Measurements from ENCODE around the gene RHBDL3. TPM values are rescaled to one million over a fixed set of nuclear protein-coding genes. Genes with fewer than 3 reads are reported as not detected.
"Not testable (repeated sequence)": the region's sequence is repeated elsewhere in the genome, so short reads cannot be mapped to it uniquely, and the experiment has no call there.

The RHBDL3 gene
- total RNA-seq, 2 experiments from 2014 or later, result 0.15 TPM; not detected in 1

DNA sequence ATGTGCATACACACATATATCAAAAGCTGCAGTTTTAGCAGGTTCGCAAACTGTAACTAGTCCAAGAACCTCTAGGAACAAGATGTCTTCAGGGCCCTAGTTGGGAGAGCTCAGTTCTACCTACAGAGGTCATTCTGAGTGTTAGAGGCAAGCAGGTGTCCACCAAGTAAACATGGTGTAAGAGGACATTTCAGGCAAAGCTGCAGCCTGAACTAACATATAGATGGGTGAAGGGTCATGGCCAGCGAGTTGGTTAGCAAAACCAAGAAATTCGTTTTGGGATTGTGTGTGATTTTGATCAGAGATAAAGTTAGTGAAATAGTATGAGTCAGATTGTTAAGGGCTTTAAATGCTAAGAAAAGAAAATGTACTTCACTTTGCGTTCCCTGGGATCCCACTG is 51.7 kb downstream of the RHBDL3 start:
- intact Hi-C loops (cut with micrococcal nuclease; ENCODE audit: unreplicated experiment), result no loop called here

DNA sequence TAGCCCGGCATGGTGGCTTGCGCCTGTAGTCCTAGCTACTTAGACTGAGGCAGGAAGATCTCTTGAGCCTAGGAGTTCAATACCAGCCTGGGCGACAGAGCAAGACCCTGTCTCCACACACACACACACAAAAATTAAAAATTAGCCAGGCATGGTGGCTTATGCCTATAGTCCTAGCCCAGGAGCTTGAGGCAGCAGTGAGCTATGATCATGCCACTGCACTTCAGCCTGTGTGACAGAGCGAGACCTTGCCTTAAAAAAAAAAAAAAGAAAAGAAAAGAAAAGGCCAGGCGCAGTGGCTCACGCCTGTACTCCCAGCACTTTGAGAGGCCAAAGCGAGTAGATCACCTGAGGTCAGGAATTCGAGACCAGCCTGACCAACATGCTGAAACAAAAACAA is 52.4 kb downstream of the RHBDL3 start:
- Histone ChIP-seq H3K27ac (ENCODE audit: low read depth, low read length, poor library complexity, severe bottlenecking) (no peak overlapping the region), H2AFZ (ENCODE audit: low read length) (no peak overlapping the region), H3K9me3 (ENCODE audit: low read length) (no peaks in the 10 kb centered on the region), H3K4me2 (ENCODE audit: low read length) (no peak overlapping the region), H3K9me2 (ENCODE audit: insufficient read depth, low read length) (no peaks in the 10 kb centered on the region), H3K79me2 (ENCODE audit: insufficient read depth, low read depth, low read length) (no peaks in the 10 kb centered on the region), H3K4me3 (ENCODE audit: low read depth, low read length, poor library complexity, severe bottlenecking) (no peak overlapping the region), H4K20me1 (ENCODE audit: insufficient read depth, low read length) (no peaks in the 10 kb centered on the region), H3K4me1 (ENCODE audit: insufficient read depth, low read length, poor library complexity, severe bottlenecking) (peaks cover 11% of the 10 kb centered on the region), H3K36me3 (ENCODE audit: insufficient read depth, low read length) (no peaks in the 10 kb centered on the region)
- POLR2A ChIA-PET, result no interaction called here
- DNase-seq (ENCODE audit: low spot score), result no peak
- CTCF ChIA-PET (ENCODE audit: unreplicated experiment), result interaction anchor here (1.0 kb wide), 1 partner anchor 46 kb away, joined by 3 read pairs; no protein-coding TSS in a partner anchor
- intact Hi-C loops (cut with micrococcal nuclease; ENCODE audit: unreplicated experiment), result no loop called here
- BruUV-seq (replicated peaks), result no TSS peak
- TF ChIP-seq, protein P1, sequence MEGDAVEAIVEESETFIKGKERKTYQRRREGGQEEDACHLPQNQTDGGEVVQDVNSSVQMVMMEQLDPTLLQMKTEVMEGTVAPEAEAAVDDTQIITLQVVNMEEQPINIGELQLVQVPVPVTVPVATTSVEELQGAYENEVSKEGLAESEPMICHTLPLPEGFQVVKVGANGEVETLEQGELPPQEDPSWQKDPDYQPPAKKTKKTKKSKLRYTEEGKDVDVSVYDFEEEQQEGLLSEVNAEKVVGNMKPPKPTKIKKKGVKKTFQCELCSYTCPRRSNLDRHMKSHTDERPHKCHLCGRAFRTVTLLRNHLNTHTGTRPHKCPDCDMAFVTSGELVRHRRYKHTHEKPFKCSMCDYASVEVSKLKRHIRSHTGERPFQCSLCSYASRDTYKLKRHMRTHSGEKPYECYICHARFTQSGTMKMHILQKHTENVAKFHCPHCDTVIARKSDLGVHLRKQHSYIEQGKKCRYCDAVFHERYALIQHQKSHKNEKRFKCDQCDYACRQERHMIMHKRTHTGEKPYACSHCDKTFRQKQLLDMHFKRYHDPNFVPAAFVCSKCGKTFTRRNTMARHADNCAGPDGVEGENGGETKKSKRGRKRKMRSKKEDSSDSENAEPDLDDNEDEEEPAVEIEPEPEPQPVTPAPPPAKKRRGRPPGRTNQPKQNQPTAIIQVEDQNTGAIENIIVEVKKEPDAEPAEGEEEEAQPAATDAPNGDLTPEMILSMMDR (conservative IDR thresholded peaks at IDR 0.05; ENCODE audit: low read length), result no peak
- TF ChIP-seq EZH2phosphoT487 (IDR thresholded peaks at IDR 0.05; ENCODE audit: borderline replicate concordance, low read depth, low read length), result no peak

More for the DNA sequence above, 51.7 kb downstream of the RHBDL3 start:
- no TSS peak for BruUV-seq (replicated peaks)
- Histone ChIP-seq H3K4me3 (ENCODE audit: low read depth, low read length, poor library complexity, severe bottlenecking) (no peak overlapping the region), H2AFZ (ENCODE audit: low read length) (no peak overlapping the region), H3K36me3 (ENCODE audit: insufficient read depth, low read length) (no peaks in the 10 kb centered on the region), H3K4me1 (ENCODE audit: insufficient read depth, low read length, poor library complexity, severe bottlenecking) (peaks cover 12% of the 10 kb centered on the region), H3K27ac (ENCODE audit: low read depth, low read length, poor library complexity, severe bottlenecking) (no peak overlapping the region), H4K20me1 (ENCODE audit: insufficient read depth, low read length) (no peaks in the 10 kb centered on the region), H3K79me2 (ENCODE audit: insufficient read depth, low read depth, low read length) (no peaks in the 10 kb centered on the region), H3K4me2 (ENCODE audit: low read length) (no peak overlapping the region), H3K9me3 (ENCODE audit: low read length) (no peaks in the 10 kb centered on the region), H3K9me2 (ENCODE audit: insufficient read depth, low read length) (no peaks in the 10 kb centered on the region)
- POLR2A ChIA-PET, result no interaction called here
- DNase-seq (ENCODE audit: low spot score), result no peak
- CTCF ChIA-PET (ENCODE audit: unreplicated experiment), result interaction anchor here (0.5 kb wide), 1 partner anchor 171 kb away, joined by 7 read pairs; no protein-coding TSS in a partner anchor
- no peak for TF ChIP-seq EZH2phosphoT487 (IDR thresholded peaks at IDR 0.05; ENCODE audit: borderline replicate concordance, low read depth, low read length)
- TF ChIP-seq, protein P1 (conservative IDR thresholded peaks at IDR 0.05; ENCODE audit: low read length), result no peak

DNA sequence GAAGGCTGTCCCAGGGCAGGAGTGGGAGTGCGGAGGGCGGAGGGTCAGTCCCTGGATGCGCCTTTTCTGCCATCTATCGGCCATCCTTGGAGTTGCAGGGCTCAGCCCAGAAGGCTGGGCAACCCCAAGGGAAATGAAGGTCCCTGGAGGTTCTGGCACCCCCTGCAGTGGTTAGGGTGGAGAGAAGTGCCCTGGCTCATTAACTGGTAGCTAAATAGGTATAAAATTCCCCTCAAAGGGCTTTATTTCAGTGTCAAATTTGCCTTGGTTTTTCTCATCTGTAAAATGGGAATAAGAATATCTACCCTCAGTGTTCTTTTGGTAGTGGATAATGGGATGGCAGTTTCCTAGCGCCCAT is 53.9 kb downstream of the RHBDL3 start:
- TF ChIP-seq, protein P1 (conservative IDR thresholded peaks at IDR 0.05; ENCODE audit: low read length), result peak; percentile 96
- no peak for TF ChIP-seq EZH2phosphoT487 (IDR thresholded peaks at IDR 0.05; ENCODE audit: borderline replicate concordance, low read depth, low read length)
- CTCF ChIA-PET (ENCODE audit: unreplicated experiment), result interaction anchor here (0.7 kb wide), 1 partner anchor 32 kb away, joined by 3 read pairs; no protein-coding TSS in a partner anchor
- Histone ChIP-seq H3K27ac (ENCODE audit: low read depth, low read length, poor library complexity, severe bottlenecking) (no peak overlapping the region), H3K9me2 (ENCODE audit: insufficient read depth, low read length) (no peaks in the 10 kb centered on the region), H3K36me3 (ENCODE audit: insufficient read depth, low read length) (no peaks in the 10 kb centered on the region), H3K4me2 (ENCODE audit: low read length) (peak overlapping the region; percentile 51; the same call in 1 of the 2 replicates), H3K79me2 (ENCODE audit: insufficient read depth, low read depth, low read length) (no peaks in the 10 kb centered on the region), H4K20me1 (ENCODE audit: insufficient read depth, low read length) (no peaks in the 10 kb centered on the region), H3K4me1 (ENCODE audit: insufficient read depth, low read length, poor library complexity, severe bottlenecking) (peaks cover 15% of the 10 kb centered on the region), H3K9me3 (ENCODE audit: low read length) (no peaks in the 10 kb centered on the region), H3K4me3 (ENCODE audit: low read depth, low read length, poor library complexity, severe bottlenecking) (no peak overlapping the region), H2AFZ (ENCODE audit: low read length) (no peak overlapping the region)
- BruUV-seq (replicated peaks), result no TSS peak
- intact Hi-C loops (cut with micrococcal nuclease; ENCODE audit: unreplicated experiment), result loop anchor here (1.0 kb wide), 1 partner anchor 66 kb away; no protein-coding TSS in a partner anchor
- DNase-seq (ENCODE audit: low spot score), result peak; percentile 82
- POLR2A ChIA-PET, result no interaction called here

DNA sequence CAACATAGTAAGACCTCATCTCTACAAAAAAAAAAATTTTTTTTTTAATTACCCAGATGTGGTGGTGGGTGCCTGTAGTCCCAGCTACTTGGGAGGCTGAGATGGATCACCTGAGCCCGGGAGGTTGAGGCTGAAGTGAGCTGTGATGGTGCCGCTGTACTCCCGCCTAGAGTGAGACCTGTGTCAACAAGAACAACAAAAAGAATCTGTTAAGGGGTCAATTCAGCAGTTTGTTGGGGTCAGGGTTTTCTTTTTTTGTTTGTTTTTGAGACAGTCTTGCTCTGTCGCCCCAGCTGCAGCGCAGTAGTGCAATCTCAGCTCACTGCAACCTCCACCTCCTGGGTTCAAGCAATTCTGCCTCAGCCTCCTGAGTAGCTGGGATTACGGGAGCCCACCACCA is 54.4 kb downstream of the RHBDL3 start:
- H3K4me2 ChIP-seq (ENCODE audit: low read length); BruUV-seq (replicated peaks); DNase-seq (ENCODE audit: low spot score); H3K36me3 ChIP-seq (ENCODE audit: insufficient read depth, low read length); H2AFZ ChIP-seq (ENCODE audit: low read length); POLR2A ChIA-PET; H3K4me3 ChIP-seq (ENCODE audit: low read depth, low read length, poor library complexity, severe bottlenecking); H3K79me2 ChIP-seq (ENCODE audit: insufficient read depth, low read depth, low read length); H3K9me3 ChIP-seq (ENCODE audit: low read length); H3K27ac ChIP-seq (ENCODE audit: low read depth, low read length, poor library complexity, severe bottlenecking); intact Hi-C loops (cut with micrococcal nuclease; ENCODE audit: unreplicated experiment); H3K9me2 ChIP-seq (ENCODE audit: insufficient read depth, low read length); H4K20me1 ChIP-seq (ENCODE audit: insufficient read depth, low read length): not testable (repeated sequence)
- CTCF ChIA-PET (ENCODE audit: unreplicated experiment), result interaction anchor here (0.7 kb wide), 1 partner anchor 32 kb away, joined by 3 read pairs; no protein-coding TSS in a partner anchor
- peaks cover 15% of the 10 kb centered on the region for H3K4me1 ChIP-seq (ENCODE audit: insufficient read depth, low read length, poor library complexity, severe bottlenecking)

Data from OCI-LY7 (cell line).